Endothelial cell of umbilical vein (primary cell): Measurements from ENCODE around the gene GSTA1.

Experiments used
- EZH2 ChIP-seq: IDR thresholded peaks from 2 replicates; pipeline ENCODE4 v1.6.1; 2012; ENCODE audit warnings: borderline replicate concordance, low read depth, mild to moderate bottlenecking, moderate library complexity, low read length, inconsistent platforms; ENCODE audit not compliant: severe bottlenecking
- FOS ChIP-seq: IDR thresholded peaks from 2 replicates; pipeline ENCODE4 v1.6.1; 2011; ENCODE audit warnings: mild to moderate bottlenecking, low read length, moderate library complexity, borderline replicate concordance; ENCODE audit not compliant: insufficient read depth
- GATA2 ChIP-seq: IDR thresholded peaks from 2 replicates; pipeline ENCODE4 v1.7.0; 2011; ENCODE audit warnings: low read depth, mild to moderate bottlenecking, moderate library complexity, mixed read lengths, low read length; ENCODE audit not compliant: insufficient read length, insufficient read depth
- JUN ChIP-seq: IDR thresholded peaks from 2 replicates; pipeline ENCODE4 v1.6.1; 2011; ENCODE audit warnings: borderline replicate concordance, low read depth; ENCODE audit not compliant: insufficient read length, insufficient read depth
- MAX ChIP-seq: IDR thresholded peaks from 2 replicates; pipeline ENCODE4 v1.6.1; 2011; ENCODE audit not compliant: insufficient read depth, insufficient read length
- MYC ChIP-seq: IDR thresholded peaks from one replicate; pipeline ENCODE4 v1.6.1; 2011; ENCODE audit warnings: mild to moderate bottlenecking, low read depth, low read length
- POLR2A ChIP-seq: IDR thresholded peaks from 2 replicates; pipeline ENCODE4 v1.6.1; 2012; ENCODE audit warnings: low read depth, mild to moderate bottlenecking, control low read depth, low read length
- POLR2AphosphoS5 ChIP-seq: IDR thresholded peaks from 2 replicates; pipeline ENCODE4 v1.6.1; 2012; ENCODE audit warnings: low read depth, mild to moderate bottlenecking, control low read depth, low read length, moderate library complexity; ENCODE audit not compliant: insufficient read depth
- TF ChIP-seq, protein P1 (sequence below), 2 donors: IDR thresholded peaks; 1 replicate in 1 of 2; 2 replicates in 1 of 2; pipeline ENCODE4 v1.5.1; 2011; ENCODE audit warnings: low read length in 2 of 2, mild to moderate bottlenecking in 2 of 2, moderate library complexity in 2 of 2, control low read depth in 1 of 2, inconsistent platforms in 1 of 2, low read depth in 1 of 2; ENCODE audit not compliant: insufficient read depth in 1 of 2; ENCODE audit errors: extremely low read depth in 1 of 2

GRCh38 chr6:52815167-52816092 lies 11.8 kb upstream of the GSTA1 start:
- TF ChIP-seq, protein P1, sequence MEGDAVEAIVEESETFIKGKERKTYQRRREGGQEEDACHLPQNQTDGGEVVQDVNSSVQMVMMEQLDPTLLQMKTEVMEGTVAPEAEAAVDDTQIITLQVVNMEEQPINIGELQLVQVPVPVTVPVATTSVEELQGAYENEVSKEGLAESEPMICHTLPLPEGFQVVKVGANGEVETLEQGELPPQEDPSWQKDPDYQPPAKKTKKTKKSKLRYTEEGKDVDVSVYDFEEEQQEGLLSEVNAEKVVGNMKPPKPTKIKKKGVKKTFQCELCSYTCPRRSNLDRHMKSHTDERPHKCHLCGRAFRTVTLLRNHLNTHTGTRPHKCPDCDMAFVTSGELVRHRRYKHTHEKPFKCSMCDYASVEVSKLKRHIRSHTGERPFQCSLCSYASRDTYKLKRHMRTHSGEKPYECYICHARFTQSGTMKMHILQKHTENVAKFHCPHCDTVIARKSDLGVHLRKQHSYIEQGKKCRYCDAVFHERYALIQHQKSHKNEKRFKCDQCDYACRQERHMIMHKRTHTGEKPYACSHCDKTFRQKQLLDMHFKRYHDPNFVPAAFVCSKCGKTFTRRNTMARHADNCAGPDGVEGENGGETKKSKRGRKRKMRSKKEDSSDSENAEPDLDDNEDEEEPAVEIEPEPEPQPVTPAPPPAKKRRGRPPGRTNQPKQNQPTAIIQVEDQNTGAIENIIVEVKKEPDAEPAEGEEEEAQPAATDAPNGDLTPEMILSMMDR (IDR thresholded peaks at IDR 0.05; ENCODE audit: extremely low read depth in 1 of 2, insufficient read depth in 1 of 2, low read depth in 1 of 2, low read length in 2 of 2), result peak; percentile 54 to 66
- TF ChIP-seq MYC (no peak), POLR2A (no peak), POLR2AphosphoS5 (no peak), EZH2 (no peak), JUN (no peak), FOS (no peak), MAX (no peak), GATA2 (no peak)
